Liver (tissue), 3 donors: ENCODE results near the gene COG2.
A peak's percentile ranks its signal among the peaks of the same experiment; 100 is the strongest.

Experiments
- ATF3 ChIP-seq: IDR thresholded peaks from 2 replicates; pipeline ENCODE4 v1.6.1; 2016; ENCODE audit warnings: antibody characterized with exemption
- CTCF ChIP-seq: fragments of 150-350 bp; IDR thresholded peaks from 2 replicates; pipeline ENCODE4 v1.5.1; 2017; ENCODE audit warnings: improper control_type of control experiment, low read depth, low read length; ENCODE audit not compliant: missing input control
- EGR1 ChIP-seq, 2 donors: IDR thresholded peaks; 2 replicates each; pipeline ENCODE4 v1.6.1; 2016 to 2018; ENCODE audit warnings: antibody characterized with exemption in 2 of 2, low read depth in 2 of 2
- FOXA2 ChIP-seq: IDR thresholded peaks from 2 replicates; pipeline ENCODE4 v1.6.1; 2016; ENCODE audit warnings: antibody characterized with exemption
- GABPA ChIP-seq, 2 donors: IDR thresholded peaks in 1 of 2; conservative IDR thresholded peaks in 1 of 2; 2 replicates each; pipeline ENCODE4 v1.6.1; 2016; ENCODE audit warnings: antibody characterized with exemption in 2 of 2, mild to moderate bottlenecking in 1 of 2, moderate library complexity in 1 of 2
- HNF4A ChIP-seq, 2 donors: conservative IDR thresholded peaks; 2 replicates each; pipeline ENCODE4 v1.6.1; 2016; ENCODE audit warnings: antibody characterized with exemption in 2 of 2, mild to moderate bottlenecking in 2 of 2
- MAX ChIP-seq: IDR thresholded peaks from 2 replicates; pipeline ENCODE4 v1.6.1; 2016; ENCODE audit warnings: antibody characterized with exemption
- RAD21 ChIP-seq, 2 donors: IDR thresholded peaks; 2 replicates each; pipeline ENCODE4 v1.6.1; 2016; ENCODE audit warnings: antibody characterized with exemption in 2 of 2, mild to moderate bottlenecking in 2 of 2
- REST ChIP-seq: IDR thresholded peaks from 2 replicates; pipeline ENCODE4 v1.6.1; 2016; ENCODE audit warnings: antibody characterized with exemption, mild to moderate bottlenecking
- RXRA ChIP-seq, 2 donors: IDR thresholded peaks; 2 replicates each; pipeline ENCODE4 v1.6.1; 2017 to 2018; ENCODE audit warnings: antibody characterized with exemption in 2 of 2, mild to moderate bottlenecking in 1 of 2
- SP1 ChIP-seq: IDR thresholded peaks from 2 replicates; pipeline ENCODE4 v1.6.1; 2018; ENCODE audit warnings: antibody characterized with exemption, mild to moderate bottlenecking
- TAF1 ChIP-seq: conservative IDR thresholded peaks from 2 replicates; pipeline ENCODE4 v1.6.1; 2016; ENCODE audit warnings: antibody characterized with exemption, mild to moderate bottlenecking
- YY1 ChIP-seq: IDR thresholded peaks from 2 replicates; pipeline ENCODE4 v1.6.1; 2016; ENCODE audit warnings: antibody characterized with exemption, mild to moderate bottlenecking
- ZBTB33 ChIP-seq: IDR thresholded peaks from 2 replicates; pipeline ENCODE4 v1.6.1; 2016; ENCODE audit warnings: antibody characterized with exemption
- donor health status: healthy.
- donor health status: healthy.

GRCh38 chr1:230682274-230682673 is 40.0 kb downstream of the COG2 start:
- no peak for TF ChIP-seq MAX
- no peak for TF ChIP-seq CTCF
- no peak for TF ChIP-seq ZBTB33
- no peak for TF ChIP-seq TAF1
- TF ChIP-seq RXRA (IDR thresholded peaks at IDR 0.05) = no peak
- no peak for TF ChIP-seq YY1
- TF ChIP-seq HNF4A (conservative IDR thresholded peaks at IDR 0.05) = no peak
- TF ChIP-seq SP1 = no peak
- TF ChIP-seq GABPA (IDR thresholded peaks at IDR 0.05 in 1 of 2, conservative IDR thresholded peaks at IDR 0.05 in 1 of 2) = no peak
- no peak for TF ChIP-seq ATF3
- TF ChIP-seq RAD21 (IDR thresholded peaks at IDR 0.05) = peak in 1 of 2 donors; percentile 4
- no peak for TF ChIP-seq FOXA2
- TF ChIP-seq REST = no peak
- TF ChIP-seq EGR1 (IDR thresholded peaks at IDR 0.05; ENCODE audit: low read depth in 2 of 2) = no peak
